ENCODE measurements around the gene PDE4D.

PDE4D gene

DNA sequence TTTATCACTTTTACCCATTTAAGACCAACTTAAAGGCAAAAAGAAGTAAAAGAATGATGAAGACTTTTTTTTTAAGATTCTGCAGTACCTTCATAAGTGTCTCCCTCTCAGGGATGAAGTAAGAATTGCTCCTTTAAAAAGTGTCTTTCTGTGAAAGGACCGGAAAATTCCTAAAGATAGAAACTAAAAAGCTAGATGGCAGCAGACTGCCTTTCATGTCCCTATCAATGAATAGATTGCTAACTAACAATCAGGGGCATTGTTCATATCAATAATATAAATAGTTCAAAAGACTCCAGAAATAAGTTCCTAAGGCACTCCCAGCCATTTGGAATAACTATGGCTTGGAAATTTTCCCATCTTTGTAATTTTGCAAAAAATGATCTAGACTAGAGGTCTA, 558.0 kb downstream of the PDE4D start:
- no peak for DNase-seq (ENCODE audit: insufficient read length, low spot score)
- TF ChIP-seq POLR2AphosphoS5 (IDR thresholded peaks at IDR 0.05; ENCODE audit: low read depth, low read length) (no peak), TAF1 (IDR thresholded peaks at IDR 0.05; ENCODE audit: low read depth, low read length) (no peak), POU2F2 (IDR thresholded peaks at IDR 0.05; ENCODE audit: low read depth, low read length) (no peak), SPI1 (IDR thresholded peaks at IDR 0.05; ENCODE audit: low read depth, low read length) (no peak), PAX5 (IDR thresholded peaks at IDR 0.05; ENCODE audit: insufficient read depth, low read length, severe bottlenecking) (no peak), POLR2A (IDR thresholded peaks at IDR 0.05; ENCODE audit: low read depth, low read length) (no peak)
- FAIRE-seq: no peak

DNA sequence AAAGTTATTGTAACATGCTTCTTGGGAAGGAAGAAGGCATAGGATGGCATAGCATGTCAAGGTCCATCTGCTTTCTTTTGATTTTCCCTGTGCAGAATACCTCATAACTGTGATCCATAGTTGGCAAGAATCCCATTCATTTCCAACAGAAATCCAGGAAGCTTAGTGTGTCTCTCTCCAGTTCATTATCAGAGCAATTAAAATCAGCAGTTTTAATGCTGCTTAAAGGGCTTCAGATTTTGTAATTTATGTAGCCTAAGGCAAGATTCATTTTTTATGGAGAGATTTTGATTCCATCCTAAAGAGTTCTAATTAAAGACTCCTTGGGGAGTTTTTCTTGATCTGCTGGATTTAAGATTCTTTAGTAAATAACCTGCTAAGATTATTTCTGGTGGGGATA, 560.1 kb downstream of the PDE4D start:
- no peak for FAIRE-seq
- no peak for DNase-seq (ENCODE audit: insufficient read length, low spot score)
- no peak for TF ChIP-seq PAX5 (IDR thresholded peaks at IDR 0.05; ENCODE audit: insufficient read depth, low read length, severe bottlenecking)
- TF ChIP-seq SPI1 (IDR thresholded peaks at IDR 0.05; ENCODE audit: low read depth, low read length): no peak
- TF ChIP-seq POLR2AphosphoS5 (IDR thresholded peaks at IDR 0.05; ENCODE audit: low read depth, low read length): no peak
- TF ChIP-seq POU2F2 (IDR thresholded peaks at IDR 0.05; ENCODE audit: low read depth, low read length): no peak
- no peak for TF ChIP-seq POLR2A (IDR thresholded peaks at IDR 0.05; ENCODE audit: low read depth, low read length)
- TF ChIP-seq TAF1 (IDR thresholded peaks at IDR 0.05; ENCODE audit: low read depth, low read length): no peak

DNA sequence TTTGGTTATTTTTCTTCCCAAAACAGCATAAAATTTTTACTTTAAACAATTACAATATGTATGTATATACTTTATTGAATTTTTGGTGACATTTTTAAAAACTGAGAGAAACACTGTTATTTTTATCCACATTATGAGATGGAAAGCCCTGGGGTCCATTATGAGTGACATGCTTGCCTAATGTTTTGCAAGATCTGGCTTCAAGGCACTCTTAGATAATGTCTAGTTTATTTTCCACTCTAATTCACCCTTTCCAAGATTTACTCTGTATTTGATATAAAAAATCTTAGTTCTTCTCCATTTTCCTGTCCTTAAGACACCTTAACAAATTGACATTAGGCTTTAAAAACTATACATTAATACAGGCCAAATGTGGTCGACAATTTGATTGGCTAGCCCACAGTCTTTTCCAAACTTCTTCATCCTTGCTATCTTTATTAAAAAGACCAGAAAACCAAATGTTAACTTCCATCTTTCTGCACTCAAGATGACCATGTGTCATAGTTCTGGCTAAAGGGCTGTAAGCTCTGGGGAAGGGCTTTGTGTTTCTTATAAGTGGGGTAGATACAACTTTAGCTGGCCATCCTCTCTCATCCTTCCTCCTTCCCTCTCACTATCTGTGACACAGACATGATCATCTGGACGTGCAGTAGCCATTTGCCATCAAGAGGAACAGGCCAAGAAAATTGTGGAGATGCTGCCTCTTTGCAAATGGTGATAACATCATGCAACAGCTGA, 561.1 kb downstream of the PDE4D start:
- TF ChIP-seq TAF1 (IDR thresholded peaks at IDR 0.05; ENCODE audit: low read depth, low read length) (no peak), POLR2A (IDR thresholded peaks at IDR 0.05; ENCODE audit: low read depth, low read length) (no peak), PAX5 (IDR thresholded peaks at IDR 0.05; ENCODE audit: insufficient read depth, low read length, severe bottlenecking) (no peak)

DNA sequence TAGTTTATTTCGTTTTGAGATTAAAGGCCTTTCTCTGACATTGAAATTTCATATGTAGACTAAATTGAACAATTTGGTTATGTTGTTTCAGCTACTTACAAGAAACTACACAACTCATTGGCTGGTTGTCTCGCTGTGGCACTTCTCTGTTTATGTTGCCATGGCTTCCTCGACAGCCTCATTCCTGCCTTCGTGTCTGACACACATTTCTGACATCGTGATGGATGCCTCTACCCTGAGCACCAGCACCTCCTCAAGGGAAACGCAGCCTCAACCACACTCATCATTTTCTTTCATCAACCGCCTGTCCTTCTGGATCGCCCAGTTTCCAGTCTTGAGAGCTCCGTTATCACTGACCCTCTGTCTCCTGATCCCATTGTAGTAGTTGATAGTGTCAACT, 562.8 kb downstream of the PDE4D start:
- FAIRE-seq (no peak), DNase-seq (ENCODE audit: insufficient read length, low spot score) (no peak)
- no peak for TF ChIP-seq SPI1 (IDR thresholded peaks at IDR 0.05; ENCODE audit: low read depth, low read length)
- no peak for TF ChIP-seq POLR2AphosphoS5 (IDR thresholded peaks at IDR 0.05; ENCODE audit: low read depth, low read length)
- no peak for TF ChIP-seq PAX5 (IDR thresholded peaks at IDR 0.05; ENCODE audit: insufficient read depth, low read length, severe bottlenecking)
- no peak for TF ChIP-seq POU2F2 (IDR thresholded peaks at IDR 0.05; ENCODE audit: low read depth, low read length)
- TF ChIP-seq TAF1 (IDR thresholded peaks at IDR 0.05; ENCODE audit: low read depth, low read length): no peak
- TF ChIP-seq POLR2A (IDR thresholded peaks at IDR 0.05; ENCODE audit: low read depth, low read length): no peak

More for the DNA sequence above, 561.1 kb downstream of the PDE4D start:
- FAIRE-seq (no peak), DNase-seq (ENCODE audit: insufficient read length, low spot score) (no peak)

DNA sequence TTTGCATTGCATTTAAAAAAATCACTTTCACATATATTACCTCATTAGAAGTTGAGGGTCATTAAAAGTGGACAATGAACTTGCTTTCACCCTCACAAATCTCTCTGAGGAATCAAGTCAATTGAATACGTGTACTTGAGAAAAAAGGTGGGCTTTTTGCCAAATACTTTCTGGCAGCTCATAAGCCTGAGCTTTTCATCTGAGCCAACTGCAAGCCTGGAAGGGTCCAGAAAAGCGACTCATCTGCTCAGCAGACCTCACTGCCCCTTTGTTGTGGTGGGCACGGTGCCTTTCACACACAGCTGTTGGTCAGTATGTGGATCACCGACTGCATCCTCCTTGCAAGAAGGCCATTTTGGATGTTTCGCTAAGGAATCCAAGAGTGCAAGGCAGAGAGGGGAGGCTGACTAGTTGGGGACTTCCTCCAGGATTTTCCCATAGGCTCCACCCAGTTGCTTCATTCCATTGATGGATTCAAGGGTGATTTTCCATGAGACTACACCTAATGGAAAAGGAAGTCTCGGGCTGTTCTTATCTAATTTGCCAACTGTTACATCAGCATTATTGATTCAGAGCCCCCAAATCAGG, 564.7 kb downstream of the PDE4D start:
- DNase-seq (ENCODE audit: insufficient read length, low spot score) (no peak), FAIRE-seq (no peak)
- TF ChIP-seq POLR2AphosphoS5 (IDR thresholded peaks at IDR 0.05; ENCODE audit: low read depth, low read length) (no peak), PAX5 (IDR thresholded peaks at IDR 0.05; ENCODE audit: insufficient read depth, low read length, severe bottlenecking) (no peak), SPI1 (IDR thresholded peaks at IDR 0.05; ENCODE audit: low read depth, low read length) (no peak), TAF1 (IDR thresholded peaks at IDR 0.05; ENCODE audit: low read depth, low read length) (no peak)

DNA sequence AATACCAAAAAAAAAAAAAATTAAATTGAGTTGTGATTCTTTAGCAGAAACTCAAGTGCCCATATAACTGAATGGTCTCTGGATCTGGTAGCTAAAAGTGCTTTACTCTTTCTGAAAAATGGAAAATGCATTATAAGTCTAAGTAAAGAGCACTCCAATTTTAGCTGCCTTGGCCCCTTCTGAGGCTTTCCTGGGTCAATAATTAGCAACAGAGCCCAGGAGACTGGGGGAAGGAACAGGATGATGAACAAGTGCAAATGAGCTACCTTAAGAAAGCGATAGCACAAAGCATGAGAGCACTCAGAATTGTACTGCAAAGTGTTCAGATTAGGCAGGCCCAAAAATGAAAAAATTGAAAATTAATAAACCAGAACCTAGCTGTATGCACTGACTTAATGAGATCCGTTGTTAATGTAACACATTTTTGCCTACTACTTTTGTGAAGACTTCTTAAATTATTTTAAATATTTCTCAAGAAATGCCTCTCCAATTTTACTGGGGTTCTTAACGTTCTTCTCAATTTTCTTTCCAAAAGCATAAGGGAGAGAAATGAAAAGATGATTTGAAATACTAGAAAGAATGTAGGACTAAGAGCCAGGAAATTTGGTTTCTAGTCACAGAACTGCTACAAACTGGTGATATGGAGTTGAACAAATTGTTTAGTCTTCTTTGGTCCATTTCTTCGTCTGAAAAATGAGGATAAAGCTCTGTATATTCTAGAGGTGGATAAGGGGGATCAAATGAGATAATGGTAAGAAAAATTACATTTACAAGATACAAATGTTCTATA, 566.1 kb downstream of the PDE4D start:
- TF ChIP-seq TAF1 (IDR thresholded peaks at IDR 0.05; ENCODE audit: low read depth, low read length): no peak
- FAIRE-seq: no peak
- no peak for DNase-seq (ENCODE audit: insufficient read length, low spot score)

DNA sequence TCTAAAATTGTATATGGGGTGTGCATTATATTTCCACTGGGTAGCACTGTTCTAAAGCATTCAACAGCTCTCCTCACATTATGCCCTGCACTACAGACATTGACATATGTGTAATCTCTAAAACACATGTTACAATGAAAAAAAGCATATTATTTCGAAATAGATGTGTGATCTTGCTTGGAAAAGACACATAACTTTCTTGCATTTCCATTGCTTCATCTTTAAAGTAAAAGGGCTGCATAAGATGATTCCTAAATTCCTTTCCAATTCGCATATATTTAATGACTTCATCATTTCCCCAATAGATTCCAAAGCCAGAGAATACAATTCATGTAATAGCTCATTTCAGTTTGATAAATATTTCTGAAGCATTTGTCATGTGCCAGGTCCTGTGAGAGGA, 566.9 kb downstream of the PDE4D start:
- TF ChIP-seq POLR2A (IDR thresholded peaks at IDR 0.05; ENCODE audit: low read depth, low read length) (no peak), TAF1 (IDR thresholded peaks at IDR 0.05; ENCODE audit: low read depth, low read length) (no peak), SPI1 (IDR thresholded peaks at IDR 0.05; ENCODE audit: low read depth, low read length) (no peak), PAX5 (IDR thresholded peaks at IDR 0.05; ENCODE audit: insufficient read depth, low read length, severe bottlenecking) (no peak), POLR2AphosphoS5 (IDR thresholded peaks at IDR 0.05; ENCODE audit: low read depth, low read length) (no peak), POU2F2 (IDR thresholded peaks at IDR 0.05; ENCODE audit: low read depth, low read length) (no peak)
- DNase-seq (ENCODE audit: insufficient read length, low spot score): no peak
- no peak for FAIRE-seq

DNA sequence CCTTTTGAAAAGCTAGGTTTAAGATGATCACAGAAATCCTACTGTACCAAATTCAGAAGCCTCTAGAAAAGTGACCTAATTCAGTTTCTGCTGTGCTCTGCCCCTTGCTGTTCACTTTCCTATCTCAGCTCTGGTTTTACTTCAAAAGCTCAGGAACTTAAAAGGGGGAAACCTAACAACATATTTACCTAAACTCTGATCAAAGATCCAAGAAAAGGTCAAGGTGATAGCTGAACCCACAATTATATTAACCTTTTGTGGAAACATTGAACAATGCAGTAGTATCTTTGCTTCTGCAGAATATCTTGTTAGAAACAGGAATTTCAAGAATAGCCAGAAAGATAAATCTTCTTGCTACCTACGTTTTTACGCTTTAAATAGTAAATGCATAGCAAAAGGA, 568.5 kb downstream of the PDE4D start:
- DNase-seq (ENCODE audit: insufficient read length, low spot score) (no peak), FAIRE-seq (no peak)
- TF ChIP-seq POLR2A (IDR thresholded peaks at IDR 0.05; ENCODE audit: low read depth, low read length) (no peak), POU2F2 (IDR thresholded peaks at IDR 0.05; ENCODE audit: low read depth, low read length) (no peak), TAF1 (IDR thresholded peaks at IDR 0.05; ENCODE audit: low read depth, low read length) (no peak), SPI1 (IDR thresholded peaks at IDR 0.05; ENCODE audit: low read depth, low read length) (no peak), POLR2AphosphoS5 (IDR thresholded peaks at IDR 0.05; ENCODE audit: low read depth, low read length) (no peak), PAX5 (IDR thresholded peaks at IDR 0.05; ENCODE audit: insufficient read depth, low read length, severe bottlenecking) (no peak)

DNA sequence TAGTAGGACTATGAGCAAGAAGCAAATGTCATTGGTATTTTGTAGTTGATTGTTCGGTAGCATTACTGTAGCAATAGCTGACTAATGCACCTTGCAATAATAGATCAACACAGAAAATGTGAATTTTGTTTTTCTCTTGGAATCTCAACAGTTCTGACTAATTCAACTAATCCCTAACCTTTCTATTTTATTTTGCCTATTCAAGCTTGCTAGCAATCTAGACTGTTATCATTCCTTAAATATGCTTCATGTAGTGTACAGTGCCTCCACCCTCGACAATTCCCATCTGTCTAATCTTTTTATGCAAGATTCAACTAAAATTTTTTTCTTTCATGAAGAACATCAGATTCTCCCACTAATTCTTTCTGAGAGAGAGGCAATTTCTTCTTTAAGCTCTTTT, 570.6 kb downstream of the PDE4D start:
- TF ChIP-seq SPI1 (IDR thresholded peaks at IDR 0.05; ENCODE audit: low read depth, low read length) (no peak), POLR2AphosphoS5 (IDR thresholded peaks at IDR 0.05; ENCODE audit: low read depth, low read length) (no peak), PAX5 (IDR thresholded peaks at IDR 0.05; ENCODE audit: insufficient read depth, low read length, severe bottlenecking) (no peak)
- no peak for DNase-seq (ENCODE audit: insufficient read length, low spot score)
- no peak for FAIRE-seq

DNA sequence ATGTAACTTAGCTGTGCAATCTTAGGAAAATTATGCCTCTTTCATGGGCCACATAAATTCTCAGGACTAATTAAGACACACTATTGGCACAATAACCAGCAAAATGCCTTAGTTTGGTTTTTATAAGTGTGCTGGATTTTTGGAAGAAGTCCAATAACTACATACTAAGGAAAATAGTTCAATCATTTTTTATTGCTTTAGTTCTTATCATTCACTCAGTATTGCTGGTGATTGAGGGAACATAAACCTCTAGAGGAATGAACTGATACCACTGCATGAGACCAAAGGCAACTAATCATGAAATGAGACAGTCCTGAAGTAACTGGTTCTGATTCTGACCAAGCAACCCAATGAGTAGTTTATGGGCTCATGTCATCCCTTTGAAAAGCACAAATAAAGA, 571.5 kb downstream of the PDE4D start:
- no peak for TF ChIP-seq POLR2AphosphoS5 (IDR thresholded peaks at IDR 0.05; ENCODE audit: low read depth, low read length)
- TF ChIP-seq PAX5 (IDR thresholded peaks at IDR 0.05; ENCODE audit: insufficient read depth, low read length, severe bottlenecking): no peak
- TF ChIP-seq TAF1 (IDR thresholded peaks at IDR 0.05; ENCODE audit: low read depth, low read length): no peak
- TF ChIP-seq POU2F2 (IDR thresholded peaks at IDR 0.05; ENCODE audit: low read depth, low read length): no peak
- no peak for TF ChIP-seq POLR2A (IDR thresholded peaks at IDR 0.05; ENCODE audit: low read depth, low read length)
- no peak for TF ChIP-seq SPI1 (IDR thresholded peaks at IDR 0.05; ENCODE audit: low read depth, low read length)
- DNase-seq (ENCODE audit: insufficient read length, low spot score) (no peak), FAIRE-seq (no peak)
